ENCODE measurements around the gene USP47.

Gene USP47

DNA sequence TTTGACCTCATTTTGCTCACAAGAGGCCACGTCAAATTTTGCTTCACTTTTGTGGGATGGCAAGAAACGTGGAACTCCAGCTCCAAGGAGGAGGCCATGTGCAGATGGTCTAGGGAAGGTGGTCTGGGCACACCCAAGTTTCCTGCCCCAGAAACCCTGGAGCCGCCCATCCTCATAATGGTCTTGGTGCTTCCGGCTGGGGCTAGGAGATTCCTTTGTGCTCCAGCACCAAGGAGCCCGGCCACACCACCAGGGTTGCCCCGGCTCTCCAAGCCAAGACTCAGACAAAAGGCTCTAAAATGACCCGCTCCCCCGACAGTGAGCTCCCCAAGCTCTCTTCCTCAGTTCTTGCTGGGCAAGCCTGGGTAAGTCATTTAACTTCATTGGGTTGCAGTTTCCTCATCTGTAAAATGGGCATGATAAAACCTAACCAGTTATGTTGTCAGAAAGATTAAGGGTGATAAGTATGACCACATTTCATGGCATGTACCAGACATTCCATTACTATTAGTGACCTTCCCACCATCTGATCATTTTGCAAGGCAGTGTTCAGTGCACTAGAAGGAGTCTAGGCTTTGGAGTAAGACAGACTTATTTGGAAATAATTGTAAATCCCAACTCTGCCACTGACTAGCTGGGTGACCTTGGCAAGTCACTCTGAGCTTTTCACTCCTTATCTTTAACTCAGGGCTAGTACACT, 143.4 kb downstream of the USP47 start:
- Mint-ChIP-seq H3K4me1 (ENCODE audit: low read depth) (peaks cover 5% of the 10 kb centered on the region), H3K9me3 (no peaks in the 10 kb centered on the region), H3K36me3 (ENCODE audit: low read depth) (no peaks in the 10 kb centered on the region), H3K27me3 (no peaks in the 10 kb centered on the region), H3K4me3 (no peak overlapping the region), H3K27ac (no peak overlapping the region)
- intact Hi-C loops (cut with micrococcal nuclease) = no loop called here

DNA sequence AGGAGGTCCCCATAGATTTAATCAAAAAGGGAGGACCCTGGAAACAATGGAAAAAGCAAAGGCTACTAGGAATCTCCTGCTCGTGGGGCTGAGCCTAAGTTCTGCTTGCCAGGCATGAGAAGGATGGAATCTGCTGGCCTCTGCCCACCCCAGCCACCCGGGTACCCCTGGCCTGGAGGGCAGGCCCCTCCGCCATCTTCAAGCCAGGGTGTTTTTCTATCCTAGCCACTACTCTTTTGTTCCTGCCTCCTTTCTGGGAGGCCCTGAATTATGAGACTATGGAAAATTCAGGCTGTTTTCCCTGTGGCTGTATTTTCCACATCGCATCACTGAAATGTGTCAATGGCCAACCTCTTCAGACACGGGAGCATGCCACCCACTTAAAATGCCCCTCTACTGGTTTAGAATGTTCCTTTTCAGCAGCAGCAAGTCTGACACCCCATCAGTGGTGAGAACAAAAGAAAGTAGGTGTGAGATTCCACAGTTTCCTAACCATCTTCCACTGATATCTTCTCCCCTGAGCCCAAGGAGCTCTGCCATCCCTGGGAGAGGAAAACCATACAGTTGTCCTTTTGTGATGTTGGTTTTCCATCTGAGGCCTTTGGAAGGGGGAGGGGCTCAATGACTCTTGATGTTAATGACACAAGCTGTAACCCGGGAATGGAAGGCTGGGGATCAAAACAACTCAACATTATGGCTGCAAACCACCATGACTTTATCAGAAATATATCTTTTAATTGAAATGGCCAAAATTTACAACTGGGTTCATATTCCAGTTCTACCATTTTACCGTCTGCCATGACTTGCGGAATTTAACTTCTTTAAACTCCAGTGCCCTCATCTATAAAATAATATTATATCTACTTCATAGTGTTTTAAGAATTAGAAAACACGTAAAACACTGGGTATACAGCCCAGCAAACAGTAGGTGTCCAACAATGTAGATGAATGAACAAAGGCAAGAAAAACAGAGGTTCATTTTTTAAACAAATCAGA, 144.5 kb downstream of the USP47 start:
- peaks cover 5% of the 10 kb centered on the region for H3K4me1 Mint-ChIP-seq (ENCODE audit: low read depth)
- no peaks in the 10 kb centered on the region for H3K9me3 Mint-ChIP-seq
- intact Hi-C loops (cut with micrococcal nuclease) = no loop called here
- H3K36me3 Mint-ChIP-seq (ENCODE audit: low read depth) = no peaks in the 10 kb centered on the region
- H3K4me3 Mint-ChIP-seq = no peak overlapping the region
- H3K27me3 Mint-ChIP-seq = peaks cover 2% of the 10 kb centered on the region
- H3K27ac Mint-ChIP-seq = no peak overlapping the region

DNA sequence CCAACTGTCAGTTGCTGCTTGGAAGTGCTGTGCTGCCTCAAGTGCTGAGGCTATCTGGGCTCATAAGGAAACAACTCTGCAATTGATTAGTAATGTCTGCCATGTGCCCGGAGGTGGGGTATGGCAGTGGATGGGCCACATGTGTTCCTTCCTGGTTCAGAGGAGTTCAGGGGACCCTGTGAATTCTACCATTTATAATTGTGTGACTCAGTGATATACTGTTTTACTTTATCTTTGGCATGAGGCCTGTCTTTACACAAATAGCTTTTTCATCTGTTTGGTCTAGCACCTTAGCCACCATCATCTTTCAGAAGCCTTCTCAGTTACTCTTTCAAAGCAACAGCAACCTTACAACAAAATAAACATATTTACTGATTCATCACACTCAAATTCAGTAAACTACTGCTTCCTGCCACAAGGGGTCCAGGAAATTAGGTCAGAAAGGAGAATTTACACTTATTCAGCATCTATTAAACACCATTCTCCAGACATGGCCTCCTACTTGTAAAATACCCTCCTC, 145.8 kb downstream of the USP47 start:
- Mint-ChIP-seq H3K27me3 (peaks cover 4% of the 10 kb centered on the region), H3K9me3 (no peaks in the 10 kb centered on the region), H3K27ac (no peak overlapping the region), H3K36me3 (ENCODE audit: low read depth) (no peaks in the 10 kb centered on the region), H3K4me1 (ENCODE audit: low read depth) (peaks cover 5% of the 10 kb centered on the region), H3K4me3 (no peak overlapping the region)
- intact Hi-C loops (cut with micrococcal nuclease) = no loop called here

DNA sequence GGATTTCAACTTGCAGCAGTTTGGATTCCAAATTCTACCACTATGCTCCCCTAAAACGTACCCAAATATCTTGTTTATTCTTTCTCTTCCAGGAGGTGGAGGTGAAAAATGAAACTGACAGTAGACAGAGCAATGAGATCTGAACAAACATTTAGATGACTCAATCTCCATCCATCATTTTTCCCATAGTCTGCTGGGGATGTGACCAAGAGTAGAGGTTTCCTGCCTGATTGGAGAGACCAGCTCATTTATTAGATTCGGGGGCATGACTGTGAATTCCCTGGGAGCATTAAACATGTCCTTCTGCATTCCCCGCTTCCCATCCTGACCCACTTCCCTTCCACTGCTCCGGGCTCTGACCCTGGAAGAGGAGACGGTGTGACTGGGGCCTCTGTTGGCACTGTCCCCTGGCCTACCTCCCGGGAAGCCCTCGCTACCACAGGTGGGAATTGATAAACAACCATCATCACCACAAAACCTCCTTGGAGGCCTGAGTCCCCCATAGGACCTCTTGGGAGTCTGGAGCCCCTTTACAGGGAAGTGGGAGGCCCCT, 146.4 kb downstream of the USP47 start:
- H3K27me3 Mint-ChIP-seq = peaks cover 4% of the 10 kb centered on the region
- no peaks in the 10 kb centered on the region for H3K36me3 Mint-ChIP-seq (ENCODE audit: low read depth)
- intact Hi-C loops (cut with micrococcal nuclease) = no loop called here
- peaks cover 5% of the 10 kb centered on the region for H3K4me1 Mint-ChIP-seq (ENCODE audit: low read depth)
- no peaks in the 10 kb centered on the region for H3K9me3 Mint-ChIP-seq
- H3K27ac Mint-ChIP-seq = no peak overlapping the region
- H3K4me3 Mint-ChIP-seq = no peak overlapping the region

DNA sequence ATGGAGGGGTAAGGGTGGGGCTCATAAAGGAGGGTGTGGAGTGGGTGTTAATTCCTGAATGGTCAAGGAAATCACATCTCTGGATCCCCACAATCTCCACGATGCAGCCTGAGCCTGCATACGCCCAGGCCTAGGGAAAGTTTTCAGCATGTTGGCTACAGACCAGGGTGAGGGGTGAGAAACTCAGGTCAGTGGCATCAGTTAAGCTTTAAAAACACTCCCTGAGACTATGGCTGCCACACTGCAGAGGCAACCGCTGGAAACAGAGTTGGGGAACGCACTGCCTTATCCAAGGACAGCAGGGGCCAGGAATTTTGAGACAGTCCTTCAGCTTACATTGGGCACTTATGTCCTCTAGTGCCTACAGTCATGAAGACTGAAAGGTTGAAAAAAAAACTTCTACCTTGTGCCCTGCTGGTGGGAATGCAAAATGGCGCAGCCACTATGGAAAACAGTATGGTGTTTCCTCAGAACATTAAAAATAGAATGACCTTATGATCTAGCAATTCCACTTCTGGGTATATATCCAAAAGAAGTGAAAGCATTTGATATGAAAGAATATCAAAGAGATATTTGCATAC, 147.0 kb downstream of the USP47 start:
- Mint-ChIP-seq H3K27ac (no peak overlapping the region), H3K27me3 (peaks cover 7% of the 10 kb centered on the region), H3K4me3 (no peak overlapping the region), H3K9me3 (no peaks in the 10 kb centered on the region), H3K36me3 (ENCODE audit: low read depth) (no peaks in the 10 kb centered on the region), H3K4me1 (ENCODE audit: low read depth) (peaks cover 5% of the 10 kb centered on the region)
- intact Hi-C loops (cut with micrococcal nuclease) = no loop called here

DNA sequence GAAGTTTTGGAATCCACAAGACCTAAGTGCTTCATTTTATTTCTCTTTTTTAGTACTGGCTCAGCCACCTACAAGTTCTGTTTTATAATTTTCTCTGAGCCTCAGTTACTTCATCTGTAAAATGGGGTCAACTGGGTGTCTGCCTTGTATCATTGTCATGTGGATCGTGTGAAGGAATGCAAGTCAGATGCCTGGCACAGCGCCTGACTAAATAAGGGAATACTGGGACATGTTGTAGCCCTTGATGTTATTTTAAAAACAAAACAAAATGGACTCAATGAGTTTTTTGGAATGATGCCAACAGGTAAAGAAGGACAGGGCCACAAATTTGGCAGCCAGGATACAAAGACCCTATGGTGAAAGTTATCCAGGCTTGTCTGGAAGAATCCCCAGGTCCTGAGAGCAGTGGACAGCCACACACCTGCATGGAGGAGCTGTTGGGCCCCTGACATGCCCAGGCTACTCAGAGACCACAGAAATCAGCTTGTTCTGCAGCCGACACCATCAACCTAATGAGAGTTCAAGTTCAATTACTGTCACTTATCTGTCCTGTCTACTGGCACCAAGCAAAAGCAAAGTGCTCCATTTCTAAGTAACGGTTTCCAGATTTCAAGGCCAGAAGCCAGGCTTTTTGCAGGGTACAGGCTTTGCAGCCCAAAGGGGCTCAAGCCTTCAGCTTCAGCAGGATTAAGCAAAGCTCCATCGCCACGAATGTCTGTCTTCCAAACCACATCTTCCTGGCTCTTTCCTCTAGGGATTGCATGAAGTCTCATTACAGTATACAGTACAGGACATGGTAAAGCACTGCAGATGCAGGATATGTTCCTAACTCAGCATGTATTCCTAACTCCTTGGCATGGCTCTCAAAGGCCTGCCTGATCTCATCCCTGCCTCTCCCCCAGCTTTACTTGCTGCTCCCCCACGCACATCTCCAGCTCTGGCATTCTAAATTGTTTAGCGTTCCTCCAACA, 148.3 kb downstream of the USP47 start:
- H3K36me3 Mint-ChIP-seq (ENCODE audit: low read depth) = no peaks in the 10 kb centered on the region
- no peaks in the 10 kb centered on the region for H3K4me1 Mint-ChIP-seq (ENCODE audit: low read depth)
- no peak overlapping the region for H3K27ac Mint-ChIP-seq
- no peaks in the 10 kb centered on the region for H3K9me3 Mint-ChIP-seq
- intact Hi-C loops (cut with micrococcal nuclease) = no loop called here
- H3K27me3 Mint-ChIP-seq = peaks cover 8% of the 10 kb centered on the region
- H3K4me3 Mint-ChIP-seq = no peak overlapping the region

DNA sequence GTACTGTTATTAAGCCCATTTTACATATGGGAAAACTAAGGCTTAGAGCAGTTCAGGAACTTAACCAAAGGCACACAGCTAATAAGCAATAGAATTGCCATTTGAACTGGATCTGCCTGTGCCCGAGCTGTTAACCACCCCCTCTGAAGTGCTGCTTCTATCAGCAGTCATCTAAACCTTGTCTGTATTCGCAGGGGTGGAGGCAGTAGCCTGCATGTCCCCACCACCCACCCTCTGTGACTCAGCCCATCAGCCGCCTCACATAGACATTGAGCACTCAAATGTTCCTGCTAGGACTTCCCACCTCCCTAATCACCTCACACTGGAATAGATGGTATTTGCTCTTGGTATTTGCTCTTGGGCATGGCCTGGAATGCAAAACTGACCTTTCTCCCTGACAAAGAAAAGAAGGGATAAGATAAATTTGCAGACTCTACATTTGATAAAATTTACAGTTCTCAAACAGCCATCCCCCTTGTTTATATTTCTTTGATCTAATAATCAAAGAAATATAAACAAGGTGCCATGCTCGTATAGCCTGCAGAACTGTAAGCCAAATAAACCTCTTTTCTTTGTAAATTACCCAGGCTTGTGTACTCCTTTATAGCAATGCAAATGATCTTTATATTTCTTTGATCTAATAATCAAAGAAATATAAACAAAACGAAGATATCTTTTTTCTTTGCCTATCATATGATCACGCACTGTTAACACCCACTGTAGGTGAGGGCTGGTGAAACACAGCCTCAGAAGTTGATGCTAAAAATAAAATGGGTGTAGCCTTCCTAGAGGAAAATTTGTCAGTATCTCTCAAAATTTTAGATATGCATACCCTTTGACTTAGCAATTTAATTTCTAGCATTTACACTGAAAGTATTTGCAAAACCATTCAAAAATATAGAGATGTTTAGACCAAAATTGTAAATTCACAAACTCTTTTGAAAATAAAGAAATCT, 150.8 kb downstream of the USP47 start:
- no peak overlapping the region for H3K27ac Mint-ChIP-seq
- no peak overlapping the region for H3K4me3 Mint-ChIP-seq
- H3K9me3 Mint-ChIP-seq = no peaks in the 10 kb centered on the region
- intact Hi-C loops (cut with micrococcal nuclease) = no loop called here
- H3K4me1 Mint-ChIP-seq (ENCODE audit: low read depth) = peaks cover 7% of the 10 kb centered on the region
- H3K27me3 Mint-ChIP-seq = peaks cover 13% of the 10 kb centered on the region
- no peaks in the 10 kb centered on the region for H3K36me3 Mint-ChIP-seq (ENCODE audit: low read depth)

DNA sequence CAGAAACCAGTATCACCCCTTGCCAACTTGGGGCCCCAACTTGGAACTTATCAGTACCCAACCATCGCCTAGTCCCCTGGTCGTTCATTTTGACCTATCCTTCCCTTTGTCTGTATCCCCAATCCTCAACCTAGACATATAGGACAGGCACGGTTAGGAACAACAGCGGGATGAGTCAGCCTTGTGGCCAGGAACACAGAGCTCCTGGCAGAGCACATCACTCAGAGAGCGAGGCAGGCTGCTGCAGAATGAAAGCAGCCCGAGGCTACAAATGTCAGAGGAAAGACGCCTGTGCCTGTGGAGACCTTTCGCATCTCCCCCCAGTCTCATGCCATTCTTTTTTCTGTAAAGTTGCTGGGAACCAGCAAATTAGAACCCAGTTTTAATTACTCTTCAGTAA, 152.1 kb downstream of the USP47 start:
- Mint-ChIP-seq H3K27ac (no peak overlapping the region), H3K4me1 (ENCODE audit: low read depth) (peaks cover 12% of the 10 kb centered on the region), H3K4me3 (no peak overlapping the region), H3K9me3 (no peaks in the 10 kb centered on the region), H3K36me3 (ENCODE audit: low read depth) (no peaks in the 10 kb centered on the region), H3K27me3 (peaks cover 19% of the 10 kb centered on the region)
- intact Hi-C loops (cut with micrococcal nuclease) = no loop called here

DNA sequence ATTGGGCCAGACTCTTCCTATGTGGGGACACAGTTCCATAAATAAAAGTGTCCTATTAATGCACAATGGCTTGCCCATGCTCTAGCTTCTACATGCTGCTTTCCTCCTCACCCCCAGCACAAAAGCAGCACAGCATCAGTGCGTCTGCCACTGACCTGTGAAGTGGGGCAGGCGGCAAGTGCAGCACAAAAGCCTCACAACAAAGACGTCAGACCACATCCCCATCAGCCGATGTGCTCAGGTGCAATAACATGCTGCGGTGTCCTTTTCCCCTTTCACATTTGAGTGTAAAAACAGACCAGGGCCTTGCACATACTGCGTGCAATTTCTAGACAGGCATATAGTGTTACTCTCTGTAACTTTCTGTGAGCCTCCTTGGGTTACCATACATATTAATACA, 153.8 kb downstream of the USP47 start:
- H3K27ac Mint-ChIP-seq = no peak overlapping the region
- H3K27me3 Mint-ChIP-seq = peaks cover 27% of the 10 kb centered on the region
- intact Hi-C loops (cut with micrococcal nuclease) = no loop called here
- H3K36me3 Mint-ChIP-seq (ENCODE audit: low read depth) = no peaks in the 10 kb centered on the region
- H3K4me3 Mint-ChIP-seq = no peak overlapping the region
- no peaks in the 10 kb centered on the region for H3K9me3 Mint-ChIP-seq
- H3K4me1 Mint-ChIP-seq (ENCODE audit: low read depth) = peaks cover 12% of the 10 kb centered on the region

DNA sequence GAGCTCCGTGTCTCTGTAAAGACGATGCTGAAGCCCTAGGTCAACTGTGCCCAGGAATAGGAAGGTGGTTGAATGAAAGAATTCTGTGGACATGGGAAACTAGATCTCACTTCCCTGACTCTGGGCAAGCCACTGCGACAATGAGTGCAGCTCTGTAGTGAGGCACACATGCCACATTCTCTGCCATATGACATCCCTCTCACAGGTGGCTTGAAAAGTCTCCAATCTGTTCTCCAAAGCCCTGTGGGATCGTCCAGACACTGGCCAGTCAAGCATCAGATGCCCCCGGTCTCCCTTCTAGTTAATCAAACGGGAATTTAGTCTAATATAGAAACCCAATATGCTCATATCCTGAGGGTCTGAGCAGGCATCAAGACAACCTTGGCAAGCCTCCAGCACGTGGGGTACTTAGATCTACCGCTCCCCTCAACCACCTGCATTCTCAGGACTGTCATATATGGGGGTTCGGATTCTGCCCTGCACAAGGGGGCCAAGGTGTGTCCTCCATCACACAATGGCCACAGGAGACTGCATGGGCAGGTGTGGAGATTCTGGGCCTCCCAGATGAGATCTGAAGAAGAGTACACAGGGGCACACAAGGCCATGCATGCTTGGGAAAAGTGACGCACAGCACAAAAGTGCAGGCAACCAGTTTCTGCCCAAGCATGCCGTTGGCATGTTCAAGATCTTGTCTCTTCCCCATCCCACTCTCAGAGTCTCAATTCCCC, 154.7 kb downstream of the USP47 start:
- peaks cover 27% of the 10 kb centered on the region for H3K27me3 Mint-ChIP-seq
- H3K9me3 Mint-ChIP-seq = no peaks in the 10 kb centered on the region
- no peak overlapping the region for H3K27ac Mint-ChIP-seq
- intact Hi-C loops (cut with micrococcal nuclease) = no loop called here
- H3K36me3 Mint-ChIP-seq (ENCODE audit: low read depth) = no peaks in the 10 kb centered on the region
- H3K4me1 Mint-ChIP-seq (ENCODE audit: low read depth) = peaks cover 12% of the 10 kb centered on the region
- H3K4me3 Mint-ChIP-seq = no peak overlapping the region

DNA sequence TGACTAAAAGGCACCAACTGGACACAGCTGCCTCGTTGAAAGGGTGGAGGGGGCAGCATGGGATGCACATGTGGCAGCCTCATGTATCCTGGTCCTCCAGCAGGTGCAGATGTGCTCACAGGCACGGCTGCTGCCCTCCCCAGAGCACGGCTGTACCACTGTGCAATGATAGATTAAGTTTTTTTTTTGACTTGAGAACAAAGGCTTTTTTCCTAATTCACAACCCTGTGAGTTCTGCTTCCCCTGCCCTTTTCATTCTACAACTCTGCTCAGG, 155.2 kb downstream of the USP47 start:
- Mint-ChIP-seq H3K27me3 (peaks cover 28% of the 10 kb centered on the region), H3K4me1 (ENCODE audit: low read depth) (peaks cover 12% of the 10 kb centered on the region), H3K9me3 (no peaks in the 10 kb centered on the region), H3K27ac (no peak overlapping the region), H3K4me3 (no peak overlapping the region), H3K36me3 (ENCODE audit: low read depth) (no peaks in the 10 kb centered on the region)
- intact Hi-C loops (cut with micrococcal nuclease) = no loop called here
